HL-60/S4 (cell line): ENCODE results near the gene OPCML.

Experiments used
- in situ Hi-C: fragments of 300-500 bp; cut with MboI; formaldehyde crosslinking; loops from 2 replicates; pipeline ENCODE4 v1.14.3; 2022; ENCODE audit warnings: low sequenced_read_pairs

Gene OPCML

DNA sequence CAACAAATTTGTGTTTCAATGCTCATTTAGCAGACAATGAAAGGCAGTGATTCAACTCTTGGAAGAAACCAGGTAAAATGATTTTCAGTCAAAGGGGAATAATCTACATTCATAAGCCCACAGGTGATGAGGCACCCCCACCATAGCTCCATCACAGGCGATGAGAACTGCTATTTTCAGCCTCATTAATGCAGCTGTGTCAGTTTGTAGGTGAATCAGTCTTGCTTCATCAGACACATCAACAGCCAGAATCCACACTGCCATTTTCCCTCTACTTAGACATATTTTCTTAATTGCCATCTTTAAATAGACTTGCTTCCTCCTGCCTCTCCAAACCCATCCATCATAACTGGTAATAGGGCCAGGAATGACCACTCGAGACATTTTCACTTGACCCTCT lies 701.0 kb downstream of the OPCML start:
- in situ Hi-C loops = no loop called here

DNA sequence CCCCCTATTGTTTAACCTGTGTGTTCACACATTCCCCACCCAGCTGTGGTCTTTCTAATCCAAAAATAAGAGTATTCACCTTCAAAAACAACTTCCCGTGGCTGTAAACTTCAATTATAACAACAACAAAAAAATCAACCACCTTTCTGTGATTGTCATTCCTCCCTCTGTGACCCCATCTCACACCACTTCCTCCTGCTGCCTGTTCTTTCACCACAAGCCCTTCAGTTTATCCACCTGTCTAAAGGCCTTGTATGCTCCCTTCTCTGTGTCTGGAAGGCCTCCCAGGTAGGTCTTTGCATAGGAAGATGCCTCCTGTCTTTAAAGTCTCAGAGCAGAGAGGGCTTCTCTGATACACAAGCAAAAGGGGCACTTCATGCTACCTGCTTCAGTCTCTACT lies 707.7 kb downstream of the OPCML start:
- in situ Hi-C loops = no loop called here

DNA sequence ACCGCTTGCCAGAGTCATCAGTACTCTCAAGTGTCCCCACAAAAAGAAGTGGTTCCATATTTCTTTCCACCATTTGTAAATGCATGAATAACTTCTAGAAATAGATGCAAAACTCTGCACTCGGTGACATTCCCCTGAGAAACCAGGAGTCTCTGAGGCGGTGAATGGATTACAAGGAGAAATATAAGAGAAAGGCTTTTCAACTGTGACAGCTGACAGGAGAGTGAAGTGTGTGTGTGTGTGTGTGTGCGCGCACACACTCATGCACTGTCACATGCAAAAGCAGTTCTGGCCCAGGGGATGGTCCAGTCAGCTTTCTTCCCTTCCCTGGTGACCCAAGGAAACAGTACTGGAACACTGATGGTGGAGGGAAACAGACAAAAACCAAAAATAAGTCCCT lies 710.0 kb downstream of the OPCML start:
- in situ Hi-C loops = no loop called here

DNA sequence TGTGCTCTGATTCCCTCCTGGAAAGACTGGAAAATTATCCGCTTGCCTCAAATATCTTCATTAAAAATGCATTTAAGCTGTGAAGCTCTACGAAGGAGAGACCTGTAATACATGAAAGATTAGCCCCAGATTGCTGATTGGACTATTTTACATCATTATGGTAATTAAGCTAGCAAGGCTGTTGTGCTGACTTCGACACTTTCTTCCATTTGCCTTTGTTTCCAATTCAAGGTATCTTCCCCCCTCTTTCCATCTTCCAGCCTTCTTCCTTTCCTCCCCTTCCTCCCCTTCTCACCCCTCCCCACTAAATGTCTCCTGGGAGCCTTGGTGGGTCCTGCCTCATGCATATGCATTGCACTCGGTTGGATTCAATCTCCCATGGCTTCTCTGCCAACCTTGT lies 710.8 kb downstream of the OPCML start:
- in situ Hi-C loops = no loop called here

DNA sequence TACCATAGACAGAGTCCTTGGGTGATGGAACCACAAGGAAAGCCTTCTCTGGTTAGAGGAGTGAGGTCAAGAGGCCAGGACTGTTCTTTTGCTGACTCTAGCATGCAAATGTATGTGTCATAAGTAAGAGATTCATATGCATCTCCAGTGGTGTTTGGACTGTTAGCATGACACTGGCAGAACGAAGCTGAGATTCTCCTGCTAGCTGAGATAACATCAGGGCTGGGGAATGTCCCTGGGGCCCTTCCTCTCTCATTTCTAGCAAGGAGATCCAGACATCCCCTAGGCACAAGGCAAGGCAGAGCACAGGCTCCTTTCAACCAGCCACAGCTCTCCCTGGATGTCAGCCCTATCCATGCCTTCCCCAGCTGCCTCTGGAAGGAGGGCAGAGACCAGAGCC lies 711.3 kb downstream of the OPCML start:
- in situ Hi-C loops = no loop called here

DNA sequence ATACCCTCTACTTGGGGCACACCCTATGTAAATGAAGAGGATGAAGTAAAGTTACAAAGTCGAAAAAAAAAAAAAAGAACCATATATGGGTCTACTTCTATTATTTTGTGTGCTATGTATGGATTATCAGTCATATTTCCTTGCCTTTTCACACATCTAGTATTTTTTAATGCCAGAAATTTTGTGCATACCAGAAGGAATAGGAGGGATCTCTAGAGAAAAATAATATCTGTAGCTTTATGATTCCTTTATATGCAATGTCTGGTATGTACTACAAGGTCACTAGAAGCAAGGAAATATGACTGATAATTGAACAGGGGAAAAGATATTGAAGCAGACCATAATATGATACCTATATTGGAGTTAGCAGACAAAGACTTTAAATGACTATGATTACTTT lies 713.4 kb downstream of the OPCML start:
- in situ Hi-C loops = no loop called here

DNA sequence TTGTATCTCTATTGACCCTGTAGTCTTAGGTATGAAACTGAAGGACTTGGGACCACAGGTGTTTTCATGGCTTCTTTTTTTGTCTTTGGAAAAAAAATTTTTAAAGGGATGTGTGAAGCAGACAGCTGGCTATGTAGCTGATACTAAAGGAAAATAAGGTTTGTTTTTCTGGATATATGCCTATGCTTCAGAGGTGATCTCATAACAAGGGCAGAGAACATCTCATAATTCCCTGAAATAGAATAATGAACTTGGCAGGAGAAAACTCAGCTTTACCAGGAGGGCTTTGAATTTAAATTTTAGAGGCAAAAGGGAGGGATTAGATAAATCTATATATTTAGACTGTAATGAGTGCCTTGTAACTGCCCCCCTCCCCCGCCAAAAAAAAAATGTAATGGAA lies 714.9 kb downstream of the OPCML start:
- in situ Hi-C loops = no loop called here

DNA sequence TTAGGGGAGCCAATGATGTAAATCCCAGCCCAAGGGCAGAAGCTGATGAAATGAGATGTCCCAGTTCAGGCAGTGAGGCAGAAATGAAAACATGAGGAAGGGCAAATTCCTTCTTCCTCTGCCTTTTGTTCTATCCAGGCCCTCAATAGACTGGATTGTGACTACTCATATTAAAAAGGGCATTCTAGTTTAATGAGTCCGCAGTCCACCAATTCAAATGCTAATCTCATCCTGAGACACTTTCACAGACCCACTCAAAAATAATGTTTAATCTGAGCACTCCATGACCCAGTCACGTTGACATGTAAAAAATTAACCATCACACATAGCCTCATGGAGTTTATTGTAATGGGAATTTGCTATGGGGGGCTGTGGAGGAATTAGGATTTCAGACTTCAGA lies 717.9 kb downstream of the OPCML start:
- in situ Hi-C loops = no loop called here

DNA sequence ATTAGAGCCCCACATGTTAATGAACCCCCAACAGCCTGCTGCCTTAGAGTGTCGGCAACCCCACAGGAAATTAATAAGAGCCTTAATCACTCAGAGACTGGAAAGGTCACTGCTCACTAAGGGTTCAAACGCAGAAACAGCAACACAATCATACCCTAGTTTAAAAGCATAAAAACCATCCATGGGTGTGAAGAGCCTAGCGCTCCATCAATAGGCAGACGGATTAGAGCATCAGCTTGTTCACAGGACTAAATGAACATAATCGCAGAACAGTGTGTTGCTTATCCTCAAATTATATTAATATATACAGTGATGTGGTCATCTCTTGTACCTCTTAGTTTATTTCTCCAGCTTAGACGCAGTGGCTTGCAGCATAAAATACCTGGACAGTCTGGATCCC lies 720.7 kb downstream of the OPCML start:
- in situ Hi-C loops = no loop called here

DNA sequence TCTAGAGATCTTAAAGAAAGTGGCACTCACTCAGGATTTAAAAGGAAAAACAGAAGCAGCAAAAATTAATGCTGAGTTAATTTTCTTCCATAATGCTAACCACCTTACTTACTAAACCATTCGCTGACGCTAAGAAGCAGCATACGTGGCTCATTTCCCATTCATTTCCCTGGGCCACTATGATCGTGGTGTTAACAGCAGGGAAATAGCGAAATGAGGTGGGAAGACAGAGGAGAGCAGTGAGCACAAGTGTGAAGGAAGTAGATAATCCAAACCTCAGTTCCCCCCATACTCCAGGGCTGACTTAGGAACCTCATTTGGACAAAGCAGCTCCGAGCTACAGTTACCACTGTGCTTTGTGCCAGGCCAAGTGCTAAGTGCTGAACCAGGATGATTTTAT lies 723.2 kb downstream of the OPCML start:
- in situ Hi-C loops = no loop called here

DNA sequence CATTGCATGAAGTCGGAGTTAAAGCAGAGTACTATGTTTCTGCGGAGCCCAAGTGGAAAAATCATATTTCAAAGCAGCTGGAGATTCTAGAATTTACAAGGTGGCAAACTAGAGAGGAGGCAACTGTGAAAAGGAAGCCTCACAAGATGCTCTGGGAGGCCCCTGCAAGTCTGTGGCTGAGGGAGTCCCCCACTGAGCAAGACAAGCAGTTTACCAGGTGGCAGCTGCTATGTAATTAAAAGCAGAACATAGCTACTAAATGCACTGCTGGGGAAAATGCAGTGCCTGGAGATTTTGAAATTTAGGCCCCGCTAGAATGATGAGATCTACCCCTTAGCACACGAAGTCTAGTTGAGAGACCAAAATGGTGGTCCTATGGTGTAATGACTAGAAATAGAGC lies 728.0 kb downstream of the OPCML start:
- in situ Hi-C loops = no loop called here

DNA sequence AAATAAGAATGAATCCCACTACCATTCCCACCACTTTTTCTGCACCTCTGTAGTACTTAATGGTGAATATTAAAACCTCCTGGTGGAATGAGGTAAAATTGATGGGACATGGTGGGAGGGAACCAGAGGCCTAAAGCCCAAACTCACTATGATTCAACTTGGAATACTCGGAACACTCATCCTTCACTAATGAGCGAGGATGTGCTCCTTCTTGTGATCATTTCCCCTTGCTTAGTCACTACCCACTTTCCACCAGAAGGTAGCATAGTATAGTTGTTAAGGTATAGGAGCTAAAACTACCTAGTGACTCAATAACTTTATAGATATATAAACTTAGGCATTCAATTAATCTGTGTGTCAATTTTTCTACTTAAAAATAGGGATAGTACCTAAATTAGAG lies 728.9 kb downstream of the OPCML start:
- in situ Hi-C loops = no loop called here

DNA sequence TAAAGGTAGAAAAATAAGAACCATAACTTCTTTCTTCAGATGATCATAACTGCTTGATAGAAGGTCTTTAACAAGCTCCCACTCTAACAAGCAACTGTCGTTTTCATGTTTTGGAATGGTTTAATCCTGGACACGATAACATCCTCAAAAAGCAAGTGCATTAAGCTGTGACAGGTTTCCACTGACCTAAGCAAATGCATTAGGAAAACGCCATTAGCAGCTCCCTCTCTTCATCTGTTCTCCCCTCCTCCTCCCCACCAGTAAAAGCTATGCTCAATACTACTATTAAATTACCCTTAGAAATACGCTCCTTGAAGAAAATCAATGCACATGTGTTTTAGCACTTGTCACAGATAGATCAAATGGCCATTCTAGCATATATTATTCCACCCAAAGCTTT lies 729.4 kb downstream of the OPCML start:
- in situ Hi-C loops = no loop called here

DNA sequence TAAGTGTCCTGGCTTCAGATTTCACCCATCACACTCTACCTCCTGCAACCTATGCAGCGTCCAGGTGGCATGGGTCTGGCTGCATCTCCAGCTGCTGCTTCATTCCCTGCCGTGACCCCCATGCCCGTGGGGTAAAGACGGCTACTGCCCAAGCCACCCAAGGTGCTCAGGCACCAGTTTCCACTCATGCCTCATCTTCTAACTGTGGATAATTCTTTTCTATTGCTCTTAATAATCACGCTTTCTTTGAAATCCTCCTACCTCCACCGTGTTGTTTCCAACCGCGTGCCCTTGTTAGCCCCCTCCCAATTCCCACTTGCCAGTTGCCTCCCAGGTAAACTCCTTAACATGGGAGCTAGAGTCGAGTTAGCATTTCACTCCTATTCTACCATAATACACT lies 738.5 kb downstream of the OPCML start:
- in situ Hi-C loops = no loop called here

DNA sequence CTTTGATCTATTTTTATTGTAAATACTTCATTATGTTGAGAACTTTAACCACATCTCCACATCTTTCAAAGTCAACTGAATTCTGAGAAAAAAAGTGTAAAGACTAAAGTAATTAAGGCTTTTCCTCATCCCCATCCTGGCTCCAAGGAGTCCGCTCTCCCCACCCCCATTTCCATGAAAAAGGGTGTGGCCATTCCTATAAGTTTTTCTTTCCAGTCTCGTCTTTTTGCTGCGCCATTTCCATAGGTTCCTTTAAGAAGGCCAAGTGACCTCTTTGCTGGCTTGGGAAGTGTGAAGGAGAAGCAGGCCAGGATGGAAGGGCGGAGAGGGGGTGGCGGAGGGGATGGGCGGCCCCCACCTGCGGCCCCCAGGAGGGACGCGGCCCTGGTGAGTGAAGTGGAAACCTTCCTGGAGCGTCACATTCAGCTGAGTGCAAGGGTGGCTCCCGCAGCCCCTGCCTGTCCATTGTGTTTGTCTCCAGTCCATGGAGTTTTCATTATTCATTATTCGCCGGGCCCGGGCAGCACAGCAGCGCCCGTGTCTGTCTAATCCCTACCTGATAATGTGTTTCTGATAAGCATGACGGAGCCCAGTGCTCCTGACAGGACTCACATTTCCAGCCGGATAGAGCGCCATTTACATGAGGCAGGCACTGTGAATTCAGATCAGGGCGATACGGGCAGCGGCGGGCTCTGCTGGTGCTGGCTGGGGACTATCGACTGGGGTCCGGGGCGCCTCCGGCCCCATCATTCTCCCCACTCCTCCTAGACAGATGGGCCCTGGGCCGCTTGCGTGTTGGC lies 739.8 kb downstream of the OPCML start:
- in situ Hi-C loops = no loop called here

DNA sequence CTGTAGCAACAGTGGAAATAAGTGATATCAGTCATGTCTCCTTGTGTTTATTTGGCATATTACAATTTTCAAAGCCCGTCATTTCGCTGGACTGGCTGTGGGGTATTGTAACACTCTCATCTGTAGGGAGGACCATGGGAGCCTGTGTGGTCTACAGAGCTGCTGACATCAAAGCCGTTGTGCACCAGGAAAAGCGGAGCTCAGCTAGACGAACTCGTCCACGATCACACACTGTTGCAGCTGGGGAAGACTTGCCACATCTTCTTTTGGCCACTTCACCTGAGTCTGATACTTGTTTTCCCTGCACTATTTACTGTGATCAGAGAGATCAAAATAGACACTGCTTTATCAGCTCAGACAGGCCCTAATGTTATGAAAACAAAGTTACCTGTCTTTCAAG lies 741.3 kb downstream of the OPCML start:
- in situ Hi-C loops = no loop called here

DNA sequence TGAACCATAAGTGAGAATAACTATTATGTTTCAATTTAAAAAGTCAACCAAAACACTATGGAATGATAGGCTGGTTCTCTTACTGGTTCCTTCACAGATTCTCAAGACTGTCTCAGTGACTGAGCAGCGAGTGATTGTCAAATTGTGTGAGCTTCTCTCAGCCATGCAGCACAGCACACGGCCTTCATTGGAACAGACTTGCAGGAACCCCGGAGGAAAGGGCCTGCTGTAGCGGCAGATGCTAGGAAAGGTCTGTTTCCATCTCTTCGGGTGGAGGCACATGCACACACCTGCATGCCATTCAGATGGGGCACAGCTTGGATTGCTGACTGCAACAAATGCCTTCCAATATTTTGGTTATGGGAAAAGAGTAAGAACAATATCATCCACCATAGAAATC lies 741.8 kb downstream of the OPCML start:
- in situ Hi-C loops = no loop called here

DNA sequence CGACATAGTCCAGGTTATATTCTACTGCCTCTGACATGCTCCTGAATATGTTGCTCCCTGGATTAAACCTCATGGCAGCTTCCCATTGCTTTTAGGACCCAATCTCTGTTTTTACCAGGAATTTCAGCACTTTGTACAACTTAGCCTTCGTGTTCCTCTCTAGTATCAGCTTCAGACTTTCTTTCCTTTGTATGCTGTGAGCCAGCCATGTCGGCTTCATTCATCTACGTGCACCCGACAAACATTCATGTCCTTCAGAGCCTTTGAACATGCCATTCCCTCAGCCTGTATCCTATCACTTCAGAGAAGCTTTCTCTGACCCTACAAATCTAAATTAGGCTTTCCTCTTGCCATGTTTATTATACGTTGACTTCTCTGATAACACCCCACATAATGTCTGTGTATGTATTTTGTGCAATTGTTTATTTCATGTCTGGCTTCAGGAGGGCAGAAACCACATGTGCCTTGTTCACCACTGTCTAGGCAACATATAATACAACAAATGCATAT lies 743.4 kb downstream of the OPCML start:
- in situ Hi-C loops = no loop called here

DNA sequence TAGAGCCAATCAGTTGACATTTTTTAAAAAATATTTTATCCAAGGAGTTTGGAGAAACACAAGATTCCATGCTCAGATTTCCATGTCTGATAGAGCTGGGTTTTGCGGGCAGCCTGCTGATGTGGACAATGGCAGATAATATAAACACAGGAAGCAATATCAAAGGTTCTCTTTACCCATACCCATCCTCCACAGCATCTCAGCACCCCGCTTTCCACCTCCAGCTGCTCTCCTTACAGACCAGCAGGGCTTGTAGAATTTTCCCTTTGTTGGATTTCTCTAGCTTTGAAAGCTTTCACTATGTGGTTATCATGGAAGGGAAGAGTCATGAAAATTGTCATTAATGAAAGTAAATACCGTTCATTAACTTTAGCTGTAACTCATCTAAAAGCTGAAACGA lies 746.4 kb downstream of the OPCML start:
- in situ Hi-C loops = no loop called here

DNA sequence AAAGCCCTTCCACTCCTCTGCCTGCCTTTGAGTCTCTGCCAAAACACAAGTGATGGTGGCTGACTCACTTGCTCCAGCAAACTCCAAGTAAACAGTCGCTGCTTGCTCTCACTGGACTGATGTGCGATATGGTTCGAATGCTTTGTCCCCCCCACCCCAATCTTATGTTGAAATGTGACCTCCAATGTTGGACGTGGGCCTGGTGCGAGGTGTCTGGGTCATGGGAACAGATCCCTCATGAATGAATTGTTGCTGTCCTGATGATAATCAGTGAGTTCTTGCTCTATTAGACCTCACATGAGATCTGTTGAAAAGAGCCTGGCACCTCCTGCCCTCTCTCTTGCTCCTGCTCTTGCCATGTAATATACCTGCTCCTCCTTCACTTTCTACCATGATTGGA lies 747.9 kb downstream of the OPCML start:
- in situ Hi-C loops = no loop called here

DNA sequence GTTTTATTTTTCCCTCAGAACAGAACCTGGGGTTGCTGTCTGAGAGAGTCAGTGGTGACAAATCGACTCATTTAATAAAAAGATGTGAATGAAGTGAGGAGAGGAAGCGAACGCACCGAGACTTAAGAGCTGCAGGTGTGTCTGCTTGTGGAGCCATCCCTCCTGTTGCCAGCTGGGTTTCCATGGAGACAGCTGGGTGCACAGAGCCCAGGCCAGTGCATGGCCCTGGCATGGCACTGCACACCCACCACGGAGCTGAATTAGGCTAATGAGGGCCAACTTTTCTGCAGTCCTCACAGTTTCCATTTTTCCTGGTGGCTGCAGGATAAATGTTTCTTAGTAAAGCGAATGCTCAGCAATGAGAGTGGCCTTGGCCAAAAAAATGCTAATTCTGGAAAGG lies 750.2 kb downstream of the OPCML start:
- in situ Hi-C loops = no loop called here

DNA sequence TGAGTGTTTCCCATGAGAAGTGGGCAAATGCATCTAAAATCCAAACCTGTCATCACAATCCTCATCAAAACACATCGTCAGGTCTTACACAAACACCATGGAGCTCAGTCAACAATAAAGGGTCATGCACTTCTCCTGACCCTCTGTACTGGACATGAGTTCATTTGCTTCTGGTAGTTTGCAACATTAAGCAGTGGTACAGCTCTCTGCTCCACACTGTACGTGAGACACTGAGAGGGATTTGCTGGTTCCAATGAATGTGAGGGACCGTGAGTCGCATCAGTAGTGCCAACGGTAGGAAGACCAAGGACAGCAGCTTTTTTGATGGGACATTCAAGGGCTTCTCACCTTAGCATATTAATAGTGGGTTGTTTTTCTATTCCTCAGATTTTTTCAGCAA lies 752.3 kb downstream of the OPCML start:
- in situ Hi-C loops = no loop called here

DNA sequence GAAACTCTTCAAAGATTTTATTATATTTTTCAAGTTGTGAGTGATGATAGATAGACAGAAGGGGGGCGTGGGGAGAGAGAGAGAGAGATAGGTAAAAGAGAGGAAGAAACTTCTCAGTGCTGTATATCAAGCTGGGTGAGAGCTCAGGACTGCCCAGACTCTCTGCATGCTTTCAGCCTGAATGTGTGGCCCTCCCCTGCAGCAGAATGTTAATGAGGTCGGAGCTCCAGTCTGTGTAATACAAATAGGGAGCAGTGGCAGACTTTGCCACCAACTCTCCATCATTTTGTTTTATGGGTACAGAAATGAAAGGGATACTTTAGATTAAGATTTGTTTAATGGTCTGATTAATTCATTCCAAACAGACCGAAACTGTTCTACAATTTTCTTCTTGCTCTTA lies 752.8 kb downstream of the OPCML start:
- in situ Hi-C loops = no loop called here
